ENCODE results near the gene MICALL2. TPM values are rescaled to one million over a fixed set of nuclear protein-coding genes. Genes with fewer than 3 reads are reported as not detected.
A peak's percentile ranks its signal among the peaks of the same experiment; 100 is the strongest.

MICALL2 gene
- total and polyA plus RNA-seq, 8 donors, result 8.3 to 93.6 (median 12.8) TPM

- no peak overlapping the region for H3K27ac ChIP-seq
- no peaks in the 10 kb centered on the region for H3K9me3 ChIP-seq
- no peak for ATAC-seq
- 93 to 94% methylated on average over 43 of the region's 43 CpGs for WGBS, 2 donors
- DNase-seq, result peak in 2 of 6 donors; percentile 17 to 66
- H3K4me3 ChIP-seq, result no peak overlapping the region
- peaks cover 0 to under 1% (median 0%) of the 10 kb centered on the region in 4 donors for H3K27me3 ChIP-seq
- H3K4me1 ChIP-seq, result no peaks in the 10 kb centered on the region
- intact Hi-C loops (cut with DNase I), result loop anchor here in 2 of 3 donors (5.0 to 10.0 kb wide), 2 partner anchors 35 to 243 kb away; no protein-coding TSS in a partner anchor
- no peak for TF ChIP-seq CTCF (IDR thresholded peaks at IDR 0.05)
- H3K36me3 ChIP-seq, result no peaks in the 10 kb centered on the region
- no peak for FAIRE-seq
These were observed 22.0 kb downstream of the MICALL2 start for GRCh38 chr7:1437155-1437880.

- DNase-seq (peak in 1 of 6 donors; percentile 66), FAIRE-seq (no peak), ATAC-seq (no peak)
- H3K27ac ChIP-seq, result no peak overlapping the region
- H3K36me3 ChIP-seq, result no peaks in the 10 kb centered on the region
- no peak overlapping the region for H3K4me3 ChIP-seq
- WGBS, 2 donors, result 91 to 92% methylated on average over 20 of the region's 20 CpGs
- intact Hi-C loops (cut with DNase I), result loop anchor here in 2 of 3 donors (5.0 to 10.0 kb wide), 2 partner anchors 36 to 242 kb away; no protein-coding TSS in a partner anchor
- no peaks in the 10 kb centered on the region for H3K4me1 ChIP-seq
- H3K9me3 ChIP-seq, result no peaks in the 10 kb centered on the region
- no peak for TF ChIP-seq CTCF (IDR thresholded peaks at IDR 0.05)
- H3K27me3 ChIP-seq, result peaks cover 0 to 6% (median 0%) of the 10 kb centered on the region in 4 donors
These were observed 22.7 kb downstream of the MICALL2 start for GRCh38 chr7:1436608-1437007.

GRCh38 chr7:1434891-1435670 is 24.2 kb downstream of the MICALL2 start:
- no peak for ATAC-seq
- no peak for FAIRE-seq
- Histone ChIP-seq H3K9me3 (no peaks in the 10 kb centered on the region), H3K4me3 (no peak overlapping the region), H3K27me3 (peaks cover 0 to 6% (median 0%) of the 10 kb centered on the region in 4 donors), H3K27ac (no peak overlapping the region), H3K4me1 (no peaks in the 10 kb centered on the region), H3K36me3 (no peaks in the 10 kb centered on the region)
- peak in 2 of 6 donors; percentile 37 to 75 for DNase-seq
- 86 to 87% methylated on average over 20 to 22 of the region's 22 CpGs for WGBS, 2 donors
- intact Hi-C loops (cut with DNase I), result loop anchor here in 2 of 3 donors (5.0 to 10.0 kb wide), 2 partner anchors 37 to 240 kb away; no protein-coding TSS in a partner anchor
- TF ChIP-seq CTCF (IDR thresholded peaks at IDR 0.05), result no peak

GRCh38 chr7:1434165-1434718 is 25.0 kb downstream of the MICALL2 start:
- TF ChIP-seq CTCF (IDR thresholded peaks at IDR 0.05), result no peak
- 85 to 94% methylated on average over 35 of the region's 35 CpGs for WGBS, 2 donors
- no peak for FAIRE-seq

More at GRCh38 chr7:1434165-1434718, 25.0 kb downstream of the MICALL2 start:
- Histone ChIP-seq H3K27me3 (peaks cover 0 to 11% (median 0%) of the 10 kb centered on the region in 4 donors), H3K4me1 (no peaks in the 10 kb centered on the region), H3K27ac (no peak overlapping the region), H3K4me3 (no peak overlapping the region), H3K36me3 (no peaks in the 10 kb centered on the region), H3K9me3 (no peaks in the 10 kb centered on the region)
- no peak for ATAC-seq
- DNase-seq, result peak in 2 of 6 donors; percentile 8 to 64
- intact Hi-C loops (cut with DNase I), result loop anchor here in 2 of 3 donors (10.0 kb wide), 1 partner anchor 239 kb away; no protein-coding TSS in a partner anchor
